GM06990 (cell line): Measurements from ENCODE around the gene LIMS2.

Experiments used
- DNase-seq: peaks from one replicate; pipeline ENCODE4 v3.0.0-alpha.2; 2011; ENCODE audit not compliant: insufficient read length; ENCODE audit errors: extremely low read depth
- H3K27me3 ChIP-seq: replicated peaks from 2 replicates; pipeline ENCODE4 v1.6.0; 2011; ENCODE audit warnings: low read length; ENCODE audit not compliant: control insufficient read depth, insufficient read depth
- H3K36me3 ChIP-seq: 2 replicates; pipeline ENCODE4 v1.5.1; 2011; ENCODE audit warnings: low read length; ENCODE audit not compliant: control insufficient read depth, insufficient read depth
- H3K4me3 ChIP-seq: replicated peaks from 2 replicates; pipeline ENCODE4 v1.5.1; 2011; ENCODE audit warnings: low read depth, mild to moderate bottlenecking, control low read depth, low read length
- TF ChIP-seq, protein P1 (sequence below): IDR thresholded peaks from 2 replicates; pipeline ENCODE4 v1.5.1; 2011; ENCODE audit warnings: low read length, control low read depth, mild to moderate bottlenecking, inconsistent platforms; ENCODE audit not compliant: insufficient read depth, poor library complexity, severe bottlenecking

Gene LIMS2

GRCh38 chr2:127618551-127619202, 56.7 kb downstream of the LIMS2 start:
- DNase-seq = no peak
- Histone ChIP-seq H3K36me3 (no peaks in the 10 kb centered on the region), H3K27me3 (no peaks in the 10 kb centered on the region), H3K4me3 (no peak overlapping the region)
- TF ChIP-seq, protein P1, sequence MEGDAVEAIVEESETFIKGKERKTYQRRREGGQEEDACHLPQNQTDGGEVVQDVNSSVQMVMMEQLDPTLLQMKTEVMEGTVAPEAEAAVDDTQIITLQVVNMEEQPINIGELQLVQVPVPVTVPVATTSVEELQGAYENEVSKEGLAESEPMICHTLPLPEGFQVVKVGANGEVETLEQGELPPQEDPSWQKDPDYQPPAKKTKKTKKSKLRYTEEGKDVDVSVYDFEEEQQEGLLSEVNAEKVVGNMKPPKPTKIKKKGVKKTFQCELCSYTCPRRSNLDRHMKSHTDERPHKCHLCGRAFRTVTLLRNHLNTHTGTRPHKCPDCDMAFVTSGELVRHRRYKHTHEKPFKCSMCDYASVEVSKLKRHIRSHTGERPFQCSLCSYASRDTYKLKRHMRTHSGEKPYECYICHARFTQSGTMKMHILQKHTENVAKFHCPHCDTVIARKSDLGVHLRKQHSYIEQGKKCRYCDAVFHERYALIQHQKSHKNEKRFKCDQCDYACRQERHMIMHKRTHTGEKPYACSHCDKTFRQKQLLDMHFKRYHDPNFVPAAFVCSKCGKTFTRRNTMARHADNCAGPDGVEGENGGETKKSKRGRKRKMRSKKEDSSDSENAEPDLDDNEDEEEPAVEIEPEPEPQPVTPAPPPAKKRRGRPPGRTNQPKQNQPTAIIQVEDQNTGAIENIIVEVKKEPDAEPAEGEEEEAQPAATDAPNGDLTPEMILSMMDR = no peak

DNA sequence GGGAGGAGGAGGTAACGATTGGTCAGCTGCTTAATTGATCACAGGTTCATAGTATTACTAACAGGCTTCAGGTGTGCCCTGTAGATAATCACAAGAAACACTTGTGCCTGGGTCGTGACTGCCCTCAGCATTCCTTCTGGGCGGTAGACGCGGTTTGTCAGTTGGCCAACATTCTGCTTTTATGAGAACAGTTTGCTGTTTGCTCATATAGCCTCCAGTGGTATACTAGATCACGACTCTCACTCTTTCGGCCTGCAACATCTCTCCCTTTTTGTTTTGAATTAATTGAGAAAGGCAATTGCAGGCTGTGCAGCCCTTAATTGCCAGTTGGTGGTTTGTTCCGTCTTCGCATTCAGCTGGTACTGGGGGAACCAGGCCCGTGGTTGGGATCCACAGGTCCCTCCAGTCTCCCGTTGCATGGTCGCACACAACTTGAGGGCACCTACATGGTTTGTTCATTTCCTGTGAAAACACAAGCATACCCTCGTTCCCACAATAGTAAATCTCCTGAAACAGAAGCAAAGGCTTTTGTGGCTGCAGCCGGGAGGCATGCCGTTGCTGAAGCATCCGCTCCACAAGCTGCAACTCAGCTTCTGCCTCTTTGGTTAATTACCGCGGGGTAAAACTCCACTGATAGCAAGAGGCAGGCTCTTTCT, 59.7 kb downstream of the LIMS2 start:
- TF ChIP-seq, protein P1 = no peak
- no peaks in the 10 kb centered on the region for H3K27me3 ChIP-seq
- H3K36me3 ChIP-seq = no peaks in the 10 kb centered on the region
- no peak for DNase-seq
- H3K4me3 ChIP-seq = no peak overlapping the region

DNA sequence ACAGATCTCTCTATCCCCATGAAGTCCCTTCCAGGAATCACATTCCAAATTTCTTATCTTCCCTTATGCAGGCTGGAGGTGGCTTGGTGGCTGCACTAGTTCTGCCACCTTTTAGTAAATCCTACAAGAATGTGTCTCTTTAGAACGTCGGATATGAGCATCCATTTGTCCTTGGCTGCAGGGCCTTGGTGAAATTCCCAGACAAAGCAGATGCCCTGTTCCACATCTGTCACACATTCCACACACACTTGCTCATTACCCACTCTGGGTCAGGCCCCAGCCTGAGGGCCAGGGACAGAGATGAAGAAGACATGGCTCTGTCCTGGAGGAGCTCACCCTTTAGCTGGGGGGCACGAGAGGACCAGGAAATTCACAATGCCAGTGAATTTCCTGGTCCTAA, 60.6 kb downstream of the LIMS2 start:
- no peak for DNase-seq
- no peaks in the 10 kb centered on the region for H3K27me3 ChIP-seq

GRCh38 chr2:127614246-127614645, 61.1 kb downstream of the LIMS2 start:
- TF ChIP-seq, protein P1 = no peak
- Histone ChIP-seq H3K27me3 (no peaks in the 10 kb centered on the region), H3K36me3 (no peaks in the 10 kb centered on the region), H3K4me3 (no peak overlapping the region)
- DNase-seq = no peak

More for the DNA sequence above, 60.6 kb downstream of the LIMS2 start:
- Histone ChIP-seq H3K4me3 (no peak overlapping the region), H3K36me3 (no peaks in the 10 kb centered on the region)
- TF ChIP-seq, protein P1 = no peak

DNA sequence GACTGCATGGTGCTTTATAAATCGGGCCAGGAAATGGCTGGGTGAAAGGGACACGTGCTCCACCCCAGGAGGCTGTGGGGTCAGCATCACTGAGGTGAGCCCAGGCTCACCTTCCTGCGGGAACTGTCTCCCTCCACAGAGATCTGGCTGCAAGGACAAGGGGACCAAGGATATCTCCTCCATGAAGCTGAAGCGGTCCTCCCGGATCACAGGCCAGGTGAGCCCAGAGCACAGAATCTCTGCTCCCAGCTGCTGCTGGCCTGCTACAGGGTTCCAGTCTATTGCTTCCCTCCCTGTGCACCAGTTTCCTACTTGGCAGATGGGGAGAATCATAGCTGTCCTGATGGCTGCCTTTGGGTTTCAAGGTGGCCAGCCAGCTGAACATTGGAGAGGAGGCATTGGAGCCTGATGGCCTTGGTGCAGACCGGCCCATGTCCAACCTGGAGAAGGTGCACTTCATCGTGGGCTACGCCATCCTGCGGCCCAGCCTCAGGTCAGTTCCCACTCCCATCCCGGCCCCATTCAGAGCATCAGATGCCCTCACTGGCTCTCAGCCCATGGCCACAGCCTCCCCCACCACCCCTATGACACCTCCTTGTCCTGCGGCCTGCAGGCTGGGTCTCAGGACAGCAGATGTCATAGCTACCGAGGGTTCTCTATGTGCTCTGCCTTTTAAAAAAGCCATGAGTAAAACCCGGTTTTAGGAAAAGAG, 63.1 kb downstream of the LIMS2 start:
- DNase-seq = no peak
- H3K27me3 ChIP-seq = no peaks in the 10 kb centered on the region
- no peak overlapping the region for H3K4me3 ChIP-seq
- TF ChIP-seq, protein P1 = no peak
- no peaks in the 10 kb centered on the region for H3K36me3 ChIP-seq
